Measurements from ENCODE around the gene RPH3AL. TPM values are rescaled to one million over a fixed set of nuclear protein-coding genes. Genes with fewer than 3 reads are reported as not detected.

RPH3AL gene
- total RNA-seq, 2 experiments from 2014 or later: 2.4 to 2.8 TPM

DNA sequence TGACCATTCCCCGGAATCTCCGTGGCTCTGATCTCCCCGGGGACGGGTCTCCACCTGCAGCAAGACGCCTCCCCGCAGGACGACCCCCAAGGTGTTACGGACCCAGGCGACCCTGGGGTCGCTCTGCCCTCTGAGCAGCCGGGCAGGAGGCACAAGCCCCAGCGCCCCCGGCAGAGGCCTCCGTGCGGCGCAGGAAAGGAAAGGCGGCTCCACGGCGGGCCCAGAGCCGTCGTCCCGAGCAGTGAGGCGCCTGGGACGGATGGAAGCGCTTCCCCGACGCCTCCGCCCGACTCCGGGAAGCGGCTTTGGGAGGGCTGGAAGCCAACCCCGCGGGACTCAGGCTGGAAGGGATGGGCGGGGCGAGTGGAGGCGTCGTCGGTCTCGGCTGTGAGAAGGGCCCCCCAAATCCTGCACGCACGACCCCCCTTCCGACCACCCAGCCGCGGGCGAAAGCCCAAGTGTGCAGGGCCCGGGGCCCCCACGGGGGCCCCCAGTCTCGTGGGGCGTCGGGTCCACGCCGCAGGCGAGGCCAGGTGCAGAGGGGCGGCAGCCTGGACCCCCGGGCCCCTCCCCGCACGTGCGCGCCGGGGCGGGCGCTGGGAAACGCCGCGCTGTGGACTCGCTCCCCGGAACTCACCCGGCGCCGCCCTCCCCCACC lies 32.7 kb upstream of the RPH3AL start:
- no peaks in the 10 kb centered on the region for H3K36me3 ChIP-seq (ENCODE audit: insufficient read depth, low read length)
- ChIA-PET POLR2A (interaction anchor here (1.1 kb wide), 1 partner anchor 32 kb away, joined by 3 read pairs; no protein-coding TSS in a partner anchor), CTCF (no interaction called here)
- peak overlapping the region; percentile 79 for H3K4me3 Mint-ChIP-seq
- H3K36me3 Mint-ChIP-seq (ENCODE audit: low read depth): no peaks in the 10 kb centered on the region
- peaks cover 15% of the 10 kb centered on the region for H3K4me1 ChIP-seq (ENCODE audit: insufficient read depth, low read length)
- H3K27ac ChIP-seq (ENCODE audit: low read depth in 1 of 2, low read length in 2 of 2): no peak overlapping the region
- no peak overlapping the region for H3K27ac Mint-ChIP-seq
- H3K27me3 Mint-ChIP-seq: peaks cover 6% of the 10 kb centered on the region
- TF ChIP-seq, protein P1, sequence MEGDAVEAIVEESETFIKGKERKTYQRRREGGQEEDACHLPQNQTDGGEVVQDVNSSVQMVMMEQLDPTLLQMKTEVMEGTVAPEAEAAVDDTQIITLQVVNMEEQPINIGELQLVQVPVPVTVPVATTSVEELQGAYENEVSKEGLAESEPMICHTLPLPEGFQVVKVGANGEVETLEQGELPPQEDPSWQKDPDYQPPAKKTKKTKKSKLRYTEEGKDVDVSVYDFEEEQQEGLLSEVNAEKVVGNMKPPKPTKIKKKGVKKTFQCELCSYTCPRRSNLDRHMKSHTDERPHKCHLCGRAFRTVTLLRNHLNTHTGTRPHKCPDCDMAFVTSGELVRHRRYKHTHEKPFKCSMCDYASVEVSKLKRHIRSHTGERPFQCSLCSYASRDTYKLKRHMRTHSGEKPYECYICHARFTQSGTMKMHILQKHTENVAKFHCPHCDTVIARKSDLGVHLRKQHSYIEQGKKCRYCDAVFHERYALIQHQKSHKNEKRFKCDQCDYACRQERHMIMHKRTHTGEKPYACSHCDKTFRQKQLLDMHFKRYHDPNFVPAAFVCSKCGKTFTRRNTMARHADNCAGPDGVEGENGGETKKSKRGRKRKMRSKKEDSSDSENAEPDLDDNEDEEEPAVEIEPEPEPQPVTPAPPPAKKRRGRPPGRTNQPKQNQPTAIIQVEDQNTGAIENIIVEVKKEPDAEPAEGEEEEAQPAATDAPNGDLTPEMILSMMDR (IDR thresholded peaks at IDR 0.05): no peak
- H3K9me3 Mint-ChIP-seq: no peaks in the 10 kb centered on the region
- peak overlapping the region; percentile 51 for H3K4me3 ChIP-seq (ENCODE audit: low read length)
- DNase-seq: peak in 7 of 14 experiments; percentile 8 to 50 (median 15)
- H3K9me3 ChIP-seq (ENCODE audit: control insufficient read depth in 1 of 2, insufficient read depth in 1 of 2, low read length in 2 of 2): no peaks in the 10 kb centered on the region
- H3K27me3 ChIP-seq (ENCODE audit: control insufficient read depth in 1 of 2, insufficient read depth in 2 of 2, low read length in 2 of 2): peaks cover 0 to 3% of the 10 kb centered on the region in 2 experiments
- intact Hi-C loops (cut with DNase I, micrococcal nuclease): loop anchor here in 1 of 2 experiments (10.0 kb wide), 2 partner anchors 319 to 599 kb away; no protein-coding TSS in a partner anchor
- H3K4me1 Mint-ChIP-seq (ENCODE audit: low read depth): peaks cover 36% of the 10 kb centered on the region
- peak; percentile 59 for ATAC-seq (ENCODE audit: poor library complexity)

DNA sequence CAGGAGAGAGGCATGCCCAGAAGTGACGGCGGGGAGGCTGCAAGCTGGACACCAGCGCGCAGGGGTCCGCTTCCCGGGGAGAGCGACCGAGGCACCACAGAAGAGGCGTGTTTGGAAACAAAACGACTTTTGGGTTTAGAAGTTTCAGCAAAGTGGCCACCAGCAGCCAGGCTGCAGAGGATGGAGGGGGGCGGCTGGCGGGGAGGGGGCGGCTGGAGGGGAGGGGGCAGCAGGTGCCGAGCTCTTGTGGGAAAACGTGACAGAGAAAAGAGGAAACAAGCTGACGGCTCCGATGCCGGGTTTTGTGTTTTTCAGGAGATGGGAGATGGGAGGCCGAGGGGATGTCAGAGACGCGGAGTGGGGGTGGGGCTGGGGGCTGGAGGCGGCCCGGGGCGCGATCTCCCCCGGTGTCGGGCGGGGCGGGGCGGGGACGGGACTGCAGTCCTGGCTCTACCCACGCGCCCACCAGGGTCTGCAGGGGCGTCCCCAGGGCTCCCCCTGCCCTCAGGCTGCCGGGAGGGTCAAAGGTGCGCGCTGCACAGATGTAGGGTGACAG lies 32.1 kb upstream of the RPH3AL start:
- POLR2A ChIA-PET: interaction anchor here (1.2 kb wide), 1 partner anchor 27 kb away, joined by 4 read pairs; no protein-coding TSS in a partner anchor
- peak overlapping the region; percentile 51 for H3K4me3 ChIP-seq (ENCODE audit: low read length)
- Mint-ChIP-seq H3K36me3 (ENCODE audit: low read depth) (no peaks in the 10 kb centered on the region), H3K27me3 (peaks cover 6% of the 10 kb centered on the region), H3K27ac (no peak overlapping the region), H3K4me3 (peak overlapping the region; percentile 80), H3K4me1 (ENCODE audit: low read depth) (peaks cover 36% of the 10 kb centered on the region), H3K9me3 (no peaks in the 10 kb centered on the region)
- DNase-seq (no peak), ATAC-seq (ENCODE audit: poor library complexity) (no peak)
- intact Hi-C loops (cut with DNase I, micrococcal nuclease): loop anchor here in 1 of 2 experiments (10.0 kb wide), 2 partner anchors 320 to 600 kb away; no protein-coding TSS in a partner anchor
- H3K4me1 ChIP-seq (ENCODE audit: insufficient read depth, low read length): peaks cover 15% of the 10 kb centered on the region
- CTCF ChIA-PET: no interaction called here
- H3K9me3 ChIP-seq (ENCODE audit: control insufficient read depth in 1 of 2, insufficient read depth in 1 of 2, low read length in 2 of 2): no peaks in the 10 kb centered on the region
- no peaks in the 10 kb centered on the region for H3K36me3 ChIP-seq (ENCODE audit: insufficient read depth, low read length)
- H3K27me3 ChIP-seq (ENCODE audit: control insufficient read depth in 1 of 2, insufficient read depth in 2 of 2, low read length in 2 of 2): peaks cover 0 to 3% of the 10 kb centered on the region in 2 experiments
- H3K27ac ChIP-seq (ENCODE audit: low read depth in 1 of 2, low read length in 2 of 2): no peak overlapping the region
- TF ChIP-seq, protein P1 (IDR thresholded peaks at IDR 0.05): no peak

DNA sequence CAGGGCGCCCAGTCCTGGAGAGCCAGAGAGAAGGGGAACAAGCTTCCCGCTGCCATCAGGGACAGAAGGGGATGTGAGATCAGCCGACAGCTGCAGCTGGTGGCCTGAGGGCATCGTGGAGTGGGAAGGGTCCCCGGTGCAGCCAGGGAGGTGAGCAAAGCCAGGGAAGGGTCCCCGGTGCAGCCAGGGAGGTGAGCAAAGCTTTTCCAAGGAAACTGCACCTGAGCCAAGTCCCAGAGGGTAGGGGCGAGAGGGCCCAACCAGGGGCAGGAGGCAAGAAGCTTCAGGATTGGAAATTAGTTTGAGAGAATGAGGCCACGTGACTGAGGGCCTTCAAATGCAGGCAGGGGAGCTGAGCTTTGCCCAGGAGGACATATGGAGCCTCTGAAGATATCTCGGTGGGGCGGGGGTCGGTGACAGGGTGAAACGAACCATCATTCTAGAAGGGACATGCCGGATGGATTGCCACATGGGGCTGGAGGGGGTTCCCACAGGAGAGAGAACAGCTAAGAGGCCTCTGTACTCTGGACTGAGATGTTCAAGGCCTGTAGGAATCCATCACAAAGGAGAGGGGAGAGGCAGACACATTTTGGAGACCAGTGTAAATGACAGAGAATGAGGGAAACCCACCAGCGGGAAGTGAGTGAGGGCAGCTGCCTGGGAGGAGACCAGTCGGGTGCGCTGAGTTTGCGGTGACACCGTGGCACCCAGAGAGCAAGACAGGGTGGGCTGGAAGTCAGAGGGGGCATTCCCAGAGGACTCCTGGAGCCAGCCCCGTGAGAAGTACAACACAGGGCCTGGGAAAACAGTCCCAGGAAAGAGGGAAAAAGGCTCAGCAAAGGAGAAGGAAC lies 31.4 kb upstream of the RPH3AL start:
- Mint-ChIP-seq H3K36me3 (ENCODE audit: low read depth) (no peaks in the 10 kb centered on the region), H3K4me1 (ENCODE audit: low read depth) (peaks cover 36% of the 10 kb centered on the region), H3K9me3 (no peaks in the 10 kb centered on the region), H3K4me3 (peak overlapping the region; percentile 80), H3K27ac (no peak overlapping the region), H3K27me3 (peaks cover 6% of the 10 kb centered on the region)
- Histone ChIP-seq H3K27me3 (ENCODE audit: control insufficient read depth in 1 of 2, insufficient read depth in 2 of 2, low read length in 2 of 2) (peaks cover 0 to 3% of the 10 kb centered on the region in 2 experiments), H3K36me3 (ENCODE audit: insufficient read depth, low read length) (no peaks in the 10 kb centered on the region), H3K27ac (ENCODE audit: low read depth in 1 of 2, low read length in 2 of 2) (no peak overlapping the region), H3K9me3 (ENCODE audit: control insufficient read depth in 1 of 2, insufficient read depth in 1 of 2, low read length in 2 of 2) (no peaks in the 10 kb centered on the region), H3K4me1 (ENCODE audit: insufficient read depth, low read length) (peaks cover 15% of the 10 kb centered on the region), H3K4me3 (ENCODE audit: low read length) (no peak overlapping the region)
- no peak for ATAC-seq (ENCODE audit: poor library complexity)
- ChIA-PET POLR2A (interaction anchor here (1.2 kb wide), 1 partner anchor 28 kb away, joined by 4 read pairs; no protein-coding TSS in a partner anchor), CTCF (no interaction called here)
- TF ChIP-seq, protein P1 (IDR thresholded peaks at IDR 0.05): no peak
- intact Hi-C loops (cut with DNase I, micrococcal nuclease): loop anchor here in 1 of 2 experiments (10.0 kb wide), 2 partner anchors 321 to 601 kb away; no protein-coding TSS in a partner anchor
- DNase-seq: no peak
